GM10266 (cell line): ENCODE measurements around the gene HCN4.

Source experiments
- DNase-seq: peaks from one replicate; pipeline ENCODE4 v3.0.0; 2012; ENCODE audit errors: extremely low spot score
- CTCF ChIP-seq: IDR thresholded peaks from 2 replicates; pipeline ENCODE4 v1.5.1; 2012; ENCODE audit warnings: mild to moderate bottlenecking, low read depth; ENCODE audit not compliant: control insufficient read depth, insufficient read depth; ENCODE audit errors: missing control alignments

HCN4 gene

GRCh38 chr15:73387507-73388255 lies 18.9 kb upstream of the HCN4 start:
- no peak for DNase-seq
- TF ChIP-seq CTCF = no peak

DNA sequence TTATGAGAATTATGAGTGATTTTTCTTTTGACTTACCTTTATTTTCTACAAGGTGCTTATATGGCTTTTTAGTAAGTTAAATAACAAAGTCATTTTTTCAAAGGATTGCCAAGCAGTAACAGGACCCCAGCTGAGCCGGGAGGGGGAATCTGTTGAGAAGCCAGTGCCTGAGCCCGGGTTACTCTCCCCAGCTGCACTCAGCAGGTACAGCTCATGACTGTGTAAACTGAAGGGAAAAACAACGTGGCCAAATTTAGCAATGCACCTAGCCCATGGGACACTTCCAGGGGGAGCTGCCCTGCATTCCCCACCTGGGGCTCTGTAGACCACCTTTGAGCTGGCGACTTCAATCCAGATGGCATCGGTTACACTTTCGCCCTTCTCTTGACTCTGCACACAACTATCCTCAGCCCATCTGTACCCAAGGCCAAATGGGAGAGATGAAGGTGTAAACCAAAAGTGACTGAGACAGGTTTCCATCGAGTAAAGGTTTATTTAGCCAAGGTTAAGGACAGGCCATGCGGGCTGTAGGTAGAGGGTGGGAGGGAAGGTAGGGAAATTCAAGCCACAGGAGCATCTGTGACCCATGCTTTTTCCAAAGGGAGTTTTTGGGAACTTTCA lies 18.2 kb upstream of the HCN4 start:
- DNase-seq = no peak
- no peak for TF ChIP-seq CTCF

- DNase-seq = no peak
- no peak for TF ChIP-seq CTCF
Measured at GRCh38 chr15:73386238-73386637, 17.5 kb upstream of the HCN4 start.

DNA sequence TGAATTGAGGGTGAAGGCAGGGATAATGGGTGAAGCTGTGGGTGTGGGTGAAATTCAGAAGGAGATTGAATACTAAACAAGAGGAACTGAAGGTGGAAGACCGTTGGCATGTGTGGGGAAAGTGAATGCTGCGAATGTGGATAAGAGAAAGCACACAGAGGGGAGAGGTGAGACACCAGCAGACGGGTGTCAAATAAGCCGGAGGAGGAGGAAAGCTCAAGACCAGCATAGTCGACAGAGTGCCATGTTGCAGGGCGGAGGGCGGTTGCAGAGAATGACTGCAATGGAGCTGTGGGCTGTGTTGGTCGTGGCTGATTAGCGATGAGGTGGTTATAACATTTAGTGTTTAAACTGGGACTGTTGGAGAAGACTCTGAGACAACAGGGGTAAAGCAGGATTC lies 16.4 kb upstream of the HCN4 start:
- no peak for DNase-seq
- TF ChIP-seq CTCF = no peak

DNA sequence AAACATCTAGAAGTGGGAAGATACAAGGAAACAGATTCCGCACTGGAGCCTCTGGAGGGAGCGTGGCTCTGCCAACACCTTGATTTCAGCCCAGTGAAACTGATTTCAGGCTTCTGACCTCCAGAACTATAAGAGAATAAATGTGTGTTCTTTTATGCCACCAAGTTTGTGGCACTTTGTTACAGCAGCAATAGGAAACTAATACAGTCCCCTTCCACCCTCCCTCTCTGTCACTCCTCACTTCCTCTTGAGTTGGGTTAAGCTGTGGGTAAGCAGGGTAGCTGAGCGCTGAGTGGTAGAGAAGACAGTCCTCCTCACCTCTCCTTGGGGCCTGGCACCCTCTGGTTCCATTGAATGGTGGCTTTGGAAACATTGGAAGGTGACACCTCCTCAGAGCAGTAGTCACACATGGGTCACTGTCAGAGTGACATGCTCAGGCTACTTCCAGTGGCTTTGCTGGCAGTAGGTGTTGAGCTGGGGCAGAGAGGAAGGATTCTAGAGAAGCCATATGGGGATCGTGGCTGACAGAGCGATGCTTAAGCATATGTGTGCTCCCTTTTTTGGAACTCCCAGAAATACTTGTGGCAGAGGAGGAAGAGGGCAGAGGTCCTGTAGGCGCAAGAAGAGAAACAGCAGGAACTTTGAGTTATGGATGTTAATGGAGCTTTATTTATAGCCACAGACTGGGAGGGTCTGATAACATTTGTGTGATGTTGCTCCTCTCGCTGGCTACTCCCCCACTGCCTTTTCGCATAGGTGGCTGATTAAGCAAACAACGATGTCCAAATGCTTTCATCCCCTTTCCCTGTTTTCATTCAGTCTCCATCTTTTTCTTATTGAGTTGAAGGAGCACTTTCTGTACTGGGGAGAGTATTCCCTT lies 14.8 kb upstream of the HCN4 start:
- TF ChIP-seq CTCF = no peak
- no peak for DNase-seq

DNA sequence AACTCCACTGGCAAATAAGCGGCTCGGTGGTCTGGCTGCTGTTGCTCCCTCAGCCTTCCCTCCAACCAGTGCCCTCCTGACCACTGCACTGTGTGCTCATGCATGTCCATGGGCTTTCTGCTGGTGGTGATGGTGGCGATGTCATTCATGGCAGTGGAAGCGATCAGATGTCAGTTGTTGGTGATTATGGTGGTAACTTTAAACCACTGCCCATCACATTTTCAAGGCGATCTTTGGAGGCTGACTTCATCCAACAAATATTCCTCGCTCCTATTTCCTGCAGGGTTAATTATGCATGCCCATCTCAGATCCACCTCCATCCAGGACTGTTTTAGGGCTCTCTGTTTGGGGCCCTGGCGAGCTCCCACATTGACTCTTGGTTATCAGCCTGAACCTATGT lies 13.4 kb upstream of the HCN4 start:
- DNase-seq = no peak

More for the DNA sequence above, 13.4 kb upstream of the HCN4 start:
- TF ChIP-seq CTCF = no peak
